GM21360 (cell line): ENCODE results near the gene NCSTN.

Source experiments
- ATAC-seq: cut with Tn5 transposase; IDR thresholded peaks from one replicate; pipeline ENCODE4 v1.9.1; 2021; ENCODE audit warnings: mild to moderate bottlenecking, moderate library complexity; ENCODE audit not compliant: unreplicated experiment

The NCSTN gene

GRCh38 chr1:160403244-160403643 lies 60.1 kb downstream of the NCSTN start:
- no peak for ATAC-seq

- ATAC-seq, result no peak
Observed at GRCh38 chr1:160404094-160404493, 60.9 kb downstream of the NCSTN start.

GRCh38 chr1:160405331-160405877 lies 62.2 kb downstream of the NCSTN start:
- no peak for ATAC-seq

GRCh38 chr1:160406131-160406968 lies 63.2 kb downstream of the NCSTN start:
- no peak for ATAC-seq

- ATAC-seq, result no peak
Observed at GRCh38 chr1:160407839-160408801, 64.9 kb downstream of the NCSTN start.
